ENCODE data around the gene ATAD3A. TPM values are rescaled to one million over a fixed set of nuclear protein-coding genes. Genes with fewer than 3 reads are reported as not detected.
A peak's percentile ranks its signal among the peaks of the same experiment; 100 is the strongest.
"Not testable (repeated sequence)": the region's sequence is repeated elsewhere in the genome, so short reads cannot be mapped to it uniquely, and the experiment has no call there.

ATAD3A gene
- total RNA-seq, result 19.4 TPM

DNA sequence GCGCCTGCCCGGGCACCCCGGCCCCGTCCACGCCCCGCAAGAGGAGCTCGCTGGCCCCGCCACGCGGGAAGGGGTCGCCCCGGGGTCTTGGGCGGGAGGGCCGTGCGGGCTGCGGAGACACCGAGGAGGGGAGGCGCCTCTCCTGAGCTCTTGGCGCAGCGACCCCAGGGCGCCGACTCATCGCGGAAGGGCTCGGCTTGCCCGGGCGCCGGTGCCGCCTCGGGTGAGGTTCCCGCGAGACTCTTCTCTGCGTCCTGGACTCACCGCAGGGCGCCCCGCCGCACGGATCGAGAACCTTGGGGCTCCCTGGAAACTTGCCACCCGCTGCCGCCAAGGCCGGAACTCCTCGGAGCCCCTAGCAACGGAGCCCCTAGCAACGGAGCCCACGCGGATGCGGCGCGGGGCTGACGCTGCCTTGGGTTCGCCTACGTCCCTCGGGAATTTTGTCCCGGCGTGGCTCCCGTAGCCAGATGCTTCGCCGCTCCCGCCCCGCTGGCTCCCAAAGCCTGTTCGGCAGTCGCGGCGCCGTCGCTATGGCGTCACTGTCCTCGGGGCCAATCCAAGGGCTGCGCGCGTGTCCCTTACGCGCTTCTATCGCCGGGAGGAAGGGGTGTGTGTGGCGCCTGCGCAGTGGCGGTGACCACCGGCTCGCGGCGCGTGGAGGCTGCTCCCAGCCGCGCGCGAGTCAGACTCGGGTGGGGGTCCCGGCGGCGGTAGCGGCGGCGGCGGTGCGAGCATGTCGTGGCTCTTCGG, at the start of gene ATAD3A:
Gene ATAD3A, plus strand, starts transcription at position 630 of the 753 bp plus-strand sequence. Its CDS starts 107 bp downstream, at position 737.
- DNase-seq (ENCODE audit: low spot score) (peak; percentile 99), ATAC-seq (peak; percentile 99)
- intact Hi-C loops (cut with DNase I), result no loop called here

DNA sequence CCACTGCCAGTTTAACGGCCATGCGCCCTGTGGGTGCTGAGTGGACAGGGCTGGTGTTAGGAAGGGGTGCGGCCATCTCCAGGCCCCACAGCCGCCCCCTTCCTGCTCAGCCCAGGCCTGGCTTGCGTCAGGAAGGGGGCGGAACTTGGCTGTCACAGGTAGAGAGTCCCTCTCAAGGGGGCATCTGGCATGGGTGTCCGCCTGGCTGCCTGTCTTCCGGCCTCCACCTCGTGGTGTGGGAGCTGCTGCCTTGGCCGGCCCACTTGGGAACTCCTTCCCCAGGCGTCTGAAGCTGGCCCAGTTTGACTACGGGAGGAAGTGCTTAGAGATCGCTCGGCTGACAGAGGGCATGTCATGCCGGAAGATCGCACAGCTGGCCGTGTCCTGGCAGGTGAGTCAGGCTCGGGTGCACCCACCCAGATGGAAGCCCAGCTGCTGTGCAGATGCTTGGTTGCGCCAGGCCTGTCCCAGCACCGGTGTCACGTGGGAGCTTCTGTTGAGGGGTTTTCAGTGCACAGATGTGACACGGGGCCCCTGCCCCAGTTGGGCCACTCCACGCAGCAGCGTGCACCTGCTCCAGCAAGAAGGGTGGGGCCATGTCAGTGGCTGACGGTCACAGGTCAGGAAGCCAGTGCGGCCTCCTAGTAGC, 49.5 kb upstream of the ATAD3A start:
- peak; percentile 9 for ATAC-seq
- intact Hi-C loops (cut with DNase I), result no loop called here
- no peak for DNase-seq (ENCODE audit: low spot score)

DNA sequence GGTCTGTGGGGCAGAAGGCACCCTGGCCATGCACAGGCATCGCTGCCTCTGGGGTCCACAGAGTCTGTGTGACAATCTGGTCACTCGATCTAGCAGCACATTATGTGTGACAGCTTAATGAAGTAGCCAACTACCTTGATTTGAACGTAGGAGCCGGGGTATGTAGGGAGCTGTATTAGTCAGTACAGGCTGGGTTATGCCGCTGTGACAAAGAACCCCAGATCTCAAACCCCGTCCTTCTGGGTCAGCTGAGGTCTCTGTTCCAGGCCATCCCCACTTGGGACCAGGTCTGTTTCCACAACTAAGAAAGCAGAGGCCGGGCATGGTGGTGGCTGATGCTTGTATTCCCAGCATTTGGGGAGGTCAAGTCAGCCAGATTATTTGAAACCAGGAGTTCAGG, 48.6 kb upstream of the ATAD3A start:
- intact Hi-C loops (cut with DNase I), result no loop called here
- no peak for DNase-seq (ENCODE audit: low spot score)
- ATAC-seq, result no peak

DNA sequence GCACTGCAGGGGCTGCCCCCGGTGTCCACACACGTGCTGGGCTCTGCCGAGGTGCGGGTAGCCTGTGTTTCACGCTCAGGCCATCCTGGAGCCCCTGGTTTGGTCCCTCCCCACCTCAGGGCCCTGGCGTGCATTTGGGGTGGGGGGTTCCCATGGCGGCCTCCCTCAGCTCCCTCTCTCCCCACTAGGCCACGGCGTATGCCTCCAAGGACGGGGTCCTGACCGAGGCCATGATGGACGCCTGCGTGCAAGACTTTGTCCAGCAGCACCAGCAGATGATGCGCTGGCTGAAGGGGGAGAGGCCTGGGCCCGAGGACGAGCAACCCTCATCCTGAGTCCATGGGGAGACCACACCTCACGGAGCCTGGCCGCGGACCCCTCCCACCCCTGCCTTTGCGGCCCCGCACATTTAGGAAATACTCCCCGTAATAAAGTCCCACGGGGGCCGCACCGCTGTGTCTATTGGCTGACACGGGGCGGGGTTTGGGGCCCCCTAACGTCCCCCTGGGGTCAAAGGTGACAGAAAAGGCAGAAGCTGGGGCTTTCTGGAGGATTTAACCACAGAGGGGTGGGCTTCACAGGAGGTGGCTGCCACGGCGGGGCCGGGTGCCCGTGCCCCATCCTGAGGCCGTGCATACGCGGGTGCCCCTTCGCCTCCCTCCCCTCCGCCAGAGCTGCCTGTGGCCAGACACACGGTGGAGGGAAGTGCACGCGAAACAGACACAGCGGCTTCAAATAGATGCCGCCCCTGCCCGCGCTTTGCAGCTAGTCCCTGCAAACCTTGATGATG, 43.6 kb upstream of the ATAD3A start:
- intact Hi-C loops (cut with DNase I); ATAC-seq; DNase-seq (ENCODE audit: low spot score): not testable (repeated sequence)

DNA sequence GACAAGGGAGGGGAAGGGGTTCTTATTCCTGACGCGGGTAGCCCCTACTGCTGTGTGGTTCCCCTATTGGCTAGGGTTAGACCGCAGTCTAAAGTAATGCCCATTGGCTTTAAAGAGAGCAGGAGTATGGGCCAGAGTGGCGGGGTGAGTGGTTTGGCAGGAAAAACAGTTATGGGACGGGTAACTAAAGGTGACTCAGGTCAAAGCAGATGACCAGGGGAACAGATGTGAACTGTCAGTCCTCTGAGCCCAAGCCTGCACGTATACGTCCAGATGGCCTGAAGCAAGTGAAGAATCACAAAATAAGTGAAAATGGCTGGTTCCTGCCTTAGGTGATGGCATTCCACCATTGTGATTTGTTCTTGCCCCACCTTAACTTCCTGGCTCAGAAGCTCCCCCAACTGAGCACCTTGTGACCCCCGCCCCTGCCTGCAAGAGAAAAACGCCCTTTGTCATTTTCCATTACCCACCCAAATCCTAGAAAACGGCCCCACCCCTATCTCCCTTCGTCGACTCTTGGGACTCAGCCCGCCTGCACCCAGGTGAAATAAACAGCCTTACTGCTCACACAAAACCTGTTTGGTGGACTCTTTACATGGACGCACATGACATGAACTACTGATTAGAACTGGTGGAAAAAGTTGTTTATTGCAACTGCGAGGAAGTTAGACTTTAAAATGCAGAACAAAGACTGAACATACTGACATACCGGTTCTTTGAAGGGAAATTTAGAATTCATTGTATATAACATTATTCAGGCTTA, 41.2 kb upstream of the ATAD3A start:
- no peak for ATAC-seq
- no peak for DNase-seq (ENCODE audit: low spot score)
- intact Hi-C loops (cut with DNase I), result no loop called here

DNA sequence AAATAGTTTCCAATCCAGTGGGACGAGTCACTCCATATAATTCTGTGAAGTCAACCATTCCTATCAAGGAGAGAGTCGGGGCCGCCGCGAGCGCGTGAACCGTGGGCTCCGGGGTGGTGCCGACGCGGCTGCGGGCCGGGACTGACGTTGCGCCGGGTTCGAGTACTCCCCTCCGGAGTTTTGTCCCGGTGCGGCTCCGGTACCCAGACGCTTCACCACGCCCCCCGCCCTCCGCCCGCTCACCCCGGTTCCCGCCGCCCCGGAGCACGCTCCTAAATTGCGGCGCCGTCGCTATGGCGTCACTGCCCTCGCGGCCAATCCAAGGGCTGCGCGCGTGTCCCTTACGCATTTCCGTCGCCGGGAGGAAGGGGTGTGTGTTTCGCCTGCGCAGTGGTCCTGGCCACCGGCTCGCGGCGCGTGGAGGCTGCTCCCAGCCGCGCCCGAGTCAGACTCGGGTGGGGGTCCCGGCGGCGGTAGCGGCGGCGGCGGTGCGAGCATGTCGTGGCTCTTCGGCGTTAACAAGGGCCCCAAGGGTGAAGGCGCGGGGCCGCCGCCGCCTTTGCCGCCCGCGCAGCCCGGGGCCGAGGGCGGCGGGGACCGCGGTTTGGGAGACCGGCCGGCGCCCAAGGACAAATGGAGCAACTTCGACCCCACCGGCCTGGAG, 40.4 kb upstream of the ATAD3A start, which contains the start of gene ATAD3B:
Gene ATAD3B, plus strand, starts transcription at position 377 of the 664 bp plus-strand sequence. Its CDS starts 120 bp downstream, at position 497.
- intact Hi-C loops (cut with DNase I), result no loop called here
- DNase-seq (ENCODE audit: low spot score), result peak; percentile 97
- ATAC-seq, result peak; percentile 99

DNA sequence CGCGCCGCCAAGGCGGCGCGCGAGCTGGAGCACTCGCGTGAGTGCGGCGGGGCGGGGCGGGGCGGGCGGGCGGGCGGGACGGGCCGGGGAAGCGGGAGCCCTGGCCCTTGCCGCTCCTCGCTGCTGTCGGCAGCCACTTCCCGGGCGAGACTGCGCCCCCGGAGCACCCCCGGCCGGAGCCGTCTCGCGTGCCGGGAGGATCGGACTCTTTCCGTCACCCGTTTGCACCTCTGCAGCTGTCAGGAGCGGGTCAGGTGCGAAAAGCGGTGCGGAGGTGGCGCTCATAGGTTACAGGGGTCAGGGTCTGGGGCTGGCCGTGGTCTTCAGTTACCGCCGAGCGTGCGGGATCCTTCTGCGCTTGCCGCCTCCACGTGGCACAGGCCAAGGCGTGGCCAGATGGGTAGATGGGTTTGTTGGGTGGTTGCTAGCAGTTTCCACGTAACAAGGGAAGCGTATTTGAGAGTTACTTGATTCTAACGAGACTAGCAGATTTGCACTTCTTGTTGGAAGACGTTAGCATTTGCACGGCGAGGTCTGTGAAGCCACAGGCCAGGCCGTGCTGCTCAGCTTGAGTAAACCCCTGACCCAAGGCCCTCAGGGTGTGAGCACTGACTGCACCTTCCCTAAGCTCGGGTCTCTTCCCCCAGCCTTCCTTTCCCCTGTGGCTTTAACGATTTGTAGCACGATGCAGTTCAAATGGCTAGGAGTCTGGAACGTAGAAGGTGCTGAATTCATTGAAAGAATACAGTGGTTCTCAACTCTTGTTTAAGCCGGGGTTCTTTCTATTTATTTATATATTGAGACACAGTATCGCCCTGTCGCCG, 39.7 kb upstream of the ATAD3A start:
- intact Hi-C loops (cut with DNase I); DNase-seq (ENCODE audit: low spot score); ATAC-seq: not testable (repeated sequence)

DNA sequence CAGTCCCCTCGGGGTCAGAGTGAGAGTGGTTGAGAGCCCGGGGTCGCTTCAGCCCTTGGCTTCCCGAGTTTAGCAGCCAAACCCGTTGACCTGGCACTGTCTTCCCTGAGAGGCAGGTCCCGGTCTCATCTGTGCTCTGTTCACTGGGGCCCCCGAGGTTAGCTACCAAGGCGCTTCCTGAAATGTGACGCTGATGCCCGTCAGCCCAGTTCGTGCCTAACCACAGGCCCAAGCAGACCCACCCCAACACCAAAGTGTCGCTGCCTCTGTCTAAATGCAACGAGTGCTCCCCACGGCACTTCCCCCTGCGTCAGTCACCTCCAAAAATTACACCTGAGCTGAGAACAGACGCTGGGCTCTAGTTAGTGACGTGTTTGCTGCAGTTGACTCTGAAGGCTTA, 36.0 kb upstream of the ATAD3A start:
- DNase-seq (ENCODE audit: low spot score); ATAC-seq; intact Hi-C loops (cut with DNase I): not testable (repeated sequence)

DNA sequence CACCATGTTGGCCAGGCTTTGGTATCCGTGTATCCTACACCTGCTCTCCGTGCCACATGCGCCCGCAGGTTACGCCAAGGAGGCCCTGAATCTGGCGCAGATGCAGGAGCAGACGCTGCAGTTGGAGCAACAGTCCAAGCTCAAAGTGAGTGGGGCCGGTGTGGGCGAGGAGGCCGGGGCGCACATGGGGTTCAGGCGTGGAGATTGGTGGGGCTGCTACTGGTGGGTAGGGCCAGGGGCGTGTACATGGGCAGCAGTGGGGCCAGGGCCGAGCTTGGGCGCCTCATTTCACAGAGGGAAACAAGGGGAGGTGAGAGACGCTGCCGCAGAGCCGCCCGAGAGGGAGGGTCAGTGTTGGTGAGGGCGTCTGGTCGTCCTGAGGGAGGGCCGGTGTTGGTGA, 34.8 kb upstream of the ATAD3A start:
- intact Hi-C loops (cut with DNase I), result no loop called here
- DNase-seq (ENCODE audit: low spot score) (no peak), ATAC-seq (no peak)

DNA sequence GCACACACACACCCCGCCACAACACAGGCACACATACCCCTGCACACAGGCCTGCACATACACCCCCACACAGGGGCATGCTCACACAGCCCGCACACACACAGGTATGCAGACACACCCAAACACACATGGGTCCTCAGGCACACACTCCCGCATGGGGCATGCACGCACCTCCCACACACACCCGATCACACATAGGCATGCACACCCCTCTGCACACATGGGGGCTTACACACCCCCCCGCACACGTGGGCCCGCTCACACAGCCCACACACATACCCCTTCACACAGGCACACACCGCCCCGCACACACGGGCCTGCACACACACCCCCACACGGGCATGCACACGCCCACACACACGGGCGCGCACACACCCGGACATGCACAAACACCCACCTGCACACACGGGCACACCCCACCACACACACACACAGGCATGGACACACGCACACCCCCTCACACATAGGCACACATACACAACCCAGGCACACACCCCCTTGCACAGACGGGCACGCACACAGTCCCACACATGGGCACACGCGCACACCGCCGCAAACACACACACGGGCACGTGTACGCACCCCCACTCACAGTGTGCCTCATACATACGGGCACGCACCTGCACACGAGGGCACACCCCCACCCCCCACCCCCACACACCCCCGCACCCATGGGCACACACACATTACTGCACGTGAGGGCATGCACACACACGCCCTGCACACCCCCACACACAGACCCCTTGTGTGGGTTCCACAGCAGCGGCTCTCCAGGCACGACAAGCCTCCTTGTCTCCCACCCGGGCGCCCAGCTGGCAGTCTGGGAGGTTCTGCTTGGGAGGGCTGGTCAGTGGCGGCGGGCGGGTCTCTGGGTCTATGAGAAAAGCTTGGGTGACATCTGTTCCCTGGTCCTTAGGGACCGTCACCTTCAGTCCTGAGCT, 32.1 kb upstream of the ATAD3A start:
- intact Hi-C loops (cut with DNase I), result no loop called here
- ATAC-seq, result no peak
- DNase-seq (ENCODE audit: low spot score), result no peak

DNA sequence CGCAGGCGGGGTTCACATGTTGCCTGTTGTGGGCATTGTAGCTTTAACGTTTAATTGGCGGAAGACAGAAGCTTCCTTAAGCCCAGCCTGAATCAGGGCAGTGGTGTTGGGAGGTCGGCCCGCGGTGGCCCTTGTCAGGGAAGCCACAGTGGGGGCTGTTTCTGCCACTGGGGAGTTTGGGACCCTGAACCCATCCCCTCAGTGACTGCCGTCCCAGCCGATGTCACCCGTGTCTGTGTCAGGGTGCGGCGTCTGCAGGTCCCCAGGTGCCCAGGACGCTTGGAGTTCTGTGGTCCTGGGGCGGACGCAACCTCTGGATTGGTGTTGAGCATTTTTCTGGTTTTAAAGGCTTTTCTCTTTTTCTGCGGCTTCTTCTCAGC, 31.5 kb upstream of the ATAD3A start:
- ATAC-seq; intact Hi-C loops (cut with DNase I); DNase-seq (ENCODE audit: low spot score): not testable (repeated sequence)

DNA sequence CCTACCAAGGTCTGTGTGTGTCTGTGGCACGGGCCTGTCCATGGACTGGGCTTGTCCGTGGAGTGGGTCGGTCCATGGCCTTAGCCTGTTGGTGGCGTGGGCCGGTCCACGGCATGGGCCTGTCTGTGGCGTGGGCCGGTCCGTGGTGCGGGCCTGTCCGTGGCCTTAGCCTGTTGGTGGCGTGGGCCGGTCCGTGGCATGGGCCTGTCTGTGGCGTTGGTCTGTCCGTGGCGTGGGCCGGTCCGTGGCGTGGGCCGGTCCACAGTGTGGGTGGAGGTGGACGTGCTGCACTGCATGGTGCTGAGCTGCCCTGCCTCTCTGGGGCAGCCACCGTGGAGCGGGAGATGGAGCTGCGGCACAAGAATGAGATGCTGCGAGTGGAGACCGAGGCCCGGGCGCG, 30.2 kb upstream of the ATAD3A start:
- ATAC-seq; DNase-seq (ENCODE audit: low spot score); intact Hi-C loops (cut with DNase I): not testable (repeated sequence)

DNA sequence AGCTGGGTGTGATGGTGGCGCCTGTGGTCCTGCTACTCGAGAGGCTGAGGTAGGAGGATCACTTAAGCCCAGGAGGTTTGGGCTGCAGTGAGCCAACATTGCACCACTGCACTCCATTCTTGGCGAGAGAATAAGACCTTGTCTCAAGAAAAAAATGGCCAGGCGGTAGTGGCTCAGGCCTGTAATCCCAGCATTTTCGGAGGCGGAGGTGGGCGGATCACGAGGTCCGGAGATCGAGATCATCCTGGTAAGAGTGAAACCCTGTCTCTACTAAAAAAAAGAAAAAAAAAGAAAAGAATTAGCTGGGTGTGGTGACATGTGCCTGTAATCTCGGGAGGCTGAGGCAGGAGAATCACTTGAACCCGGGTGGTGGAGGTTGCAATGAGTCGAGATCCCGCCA, 29.1 kb upstream of the ATAD3A start:
- ATAC-seq, result no peak
- no peak for DNase-seq (ENCODE audit: low spot score)
- intact Hi-C loops (cut with DNase I), result no loop called here

DNA sequence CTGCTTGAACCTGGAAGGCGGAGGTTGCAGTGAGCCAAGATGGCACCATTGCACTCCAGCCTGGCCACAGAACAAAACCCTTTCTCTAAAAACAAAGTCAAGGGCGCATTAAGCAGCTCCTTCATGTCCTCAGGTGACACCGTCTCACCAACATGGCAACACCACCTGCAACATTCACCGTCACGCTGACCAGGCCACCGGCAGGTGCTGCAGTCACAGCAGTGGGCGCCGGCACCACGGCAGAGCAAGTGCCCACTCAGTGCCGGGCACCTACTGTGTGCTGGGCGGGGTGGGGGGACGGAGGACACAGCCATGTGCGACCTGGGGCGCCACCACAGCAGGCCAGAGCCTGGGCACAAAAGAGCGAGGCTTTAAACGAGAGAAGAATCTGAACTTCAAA, 28.2 kb upstream of the ATAD3A start:
- ATAC-seq (no peak), DNase-seq (ENCODE audit: low spot score) (no peak)
- intact Hi-C loops (cut with DNase I), result no loop called here

DNA sequence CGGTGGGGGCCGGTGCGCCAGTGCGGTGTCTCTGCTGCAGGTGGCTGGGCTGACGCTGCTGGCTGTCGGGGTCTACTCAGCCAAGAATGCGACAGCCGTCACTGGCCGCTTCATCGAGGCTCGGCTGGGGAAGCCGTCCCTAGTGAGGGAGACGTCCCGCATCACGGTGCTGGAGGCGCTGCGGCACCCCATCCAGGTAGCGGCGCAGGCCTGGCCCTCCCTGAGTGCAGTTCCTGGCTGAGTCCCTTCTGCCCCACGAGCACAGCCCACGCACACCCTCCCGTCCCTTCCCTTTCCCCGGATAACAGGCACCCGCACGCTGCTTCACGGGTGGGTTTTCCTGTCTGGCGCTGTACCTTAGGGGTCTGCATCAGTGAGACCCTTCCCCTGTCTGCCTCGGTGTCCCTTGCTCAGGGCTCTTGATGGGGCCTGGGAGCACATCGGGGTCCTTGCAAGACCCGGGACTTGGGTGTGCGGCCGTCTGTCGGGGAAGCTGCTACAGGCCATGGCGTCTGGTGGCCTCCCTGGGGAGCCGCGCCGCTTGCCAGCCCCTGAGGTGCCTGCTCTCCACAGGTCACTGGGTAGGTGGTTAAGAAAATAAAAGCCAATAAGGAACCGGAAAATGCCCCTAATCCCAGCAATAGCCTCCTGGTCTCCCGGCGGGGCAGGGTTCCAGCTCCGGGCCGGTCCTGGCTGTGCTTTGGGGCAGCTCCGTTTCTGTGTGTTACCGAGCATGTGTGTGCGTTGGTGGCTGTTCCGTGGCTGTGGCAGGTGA, 26.8 kb upstream of the ATAD3A start:
- DNase-seq (ENCODE audit: low spot score); intact Hi-C loops (cut with DNase I); ATAC-seq: not testable (repeated sequence)
